Measurements from ENCODE around the gene JADE1.

Gene JADE1

GRCh38 chr4:128879283-128879682 is 69.8 kb downstream of the JADE1 start:
- no peak for DNase-seq

DNA sequence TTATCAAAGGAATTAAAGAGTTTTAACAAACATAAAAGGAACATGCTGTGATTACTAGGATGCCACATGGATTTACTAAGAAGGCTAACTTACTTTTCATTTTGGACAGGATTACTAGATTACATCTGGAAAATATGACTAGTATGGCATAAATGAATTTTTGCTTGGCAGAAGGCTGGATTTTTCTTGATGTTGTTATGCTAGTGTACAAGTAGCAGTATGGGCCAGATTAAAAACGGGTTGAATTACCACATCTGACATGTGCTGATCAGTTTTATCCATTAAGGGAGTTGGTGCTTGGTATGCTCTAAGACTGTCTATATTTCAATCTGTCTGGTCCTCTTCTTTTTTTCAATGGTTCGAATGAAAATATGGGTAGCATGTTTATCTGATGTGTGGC is 70.5 kb downstream of the JADE1 start:
- DNase-seq, result no peak

DNA sequence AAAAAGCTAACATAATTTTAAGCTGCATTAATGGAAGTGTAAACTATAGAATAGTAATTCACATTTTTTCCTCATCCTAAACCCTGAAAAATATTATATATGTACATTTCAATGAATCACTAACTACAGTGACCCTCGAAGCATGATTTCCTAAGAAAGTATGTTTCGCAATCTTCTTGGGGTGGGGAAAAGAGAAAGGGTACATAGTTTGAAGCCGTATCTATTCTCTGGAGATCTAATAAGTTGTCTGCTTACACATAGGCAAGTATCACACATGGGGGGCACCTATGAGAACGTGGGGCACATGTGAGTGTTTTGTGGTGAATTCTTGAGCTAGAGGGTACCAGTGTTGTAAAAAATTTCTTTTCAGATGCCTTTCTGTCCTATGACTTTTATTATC is 71.2 kb downstream of the JADE1 start:
- no peak for DNase-seq

GRCh38 chr4:128904821-128905220 is 95.3 kb downstream of the JADE1 start:
- DNase-seq, result no peak

DNA sequence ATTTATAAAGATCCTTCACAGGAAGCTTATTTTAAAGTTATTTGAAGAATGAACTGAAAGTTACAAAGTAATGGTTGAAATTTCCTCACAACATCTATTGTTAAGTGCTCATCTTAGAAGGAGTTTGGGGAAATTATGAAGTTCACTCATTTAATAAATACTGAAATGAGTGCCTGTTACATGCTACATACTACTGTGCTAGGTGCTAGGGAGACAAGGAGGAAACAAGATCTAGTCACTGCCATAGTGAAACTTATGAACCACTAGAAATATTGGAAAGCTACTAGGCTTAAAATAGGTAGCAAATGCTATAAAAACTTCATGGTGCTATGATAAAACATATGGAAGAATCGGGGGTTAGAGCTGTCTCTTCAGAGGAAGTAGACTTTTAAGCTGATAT is 97.1 kb downstream of the JADE1 start:
- no peak for DNase-seq

GRCh38 chr4:128907981-128908380 is 98.5 kb downstream of the JADE1 start:
- DNase-seq, result no peak

DNA sequence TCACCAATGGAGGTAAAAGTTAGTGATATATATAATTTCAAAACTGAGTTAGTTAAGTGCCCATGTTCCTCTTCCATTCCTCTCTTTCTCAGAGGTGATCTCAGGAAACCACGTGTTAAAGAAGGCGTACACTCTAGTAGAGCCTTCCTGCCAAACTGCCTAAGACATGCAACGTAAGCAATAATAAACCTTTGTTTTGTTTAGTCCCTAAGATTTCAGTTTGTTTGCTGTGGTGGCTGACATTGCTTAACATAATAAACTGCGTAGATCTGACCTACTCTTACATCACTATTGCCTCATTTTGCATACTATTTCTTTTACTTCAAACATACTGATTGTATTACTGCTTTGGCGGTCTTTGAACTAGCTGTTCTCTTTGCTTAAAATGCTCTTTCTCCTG is 99.2 kb downstream of the JADE1 start:
- DNase-seq, result no peak

DNA sequence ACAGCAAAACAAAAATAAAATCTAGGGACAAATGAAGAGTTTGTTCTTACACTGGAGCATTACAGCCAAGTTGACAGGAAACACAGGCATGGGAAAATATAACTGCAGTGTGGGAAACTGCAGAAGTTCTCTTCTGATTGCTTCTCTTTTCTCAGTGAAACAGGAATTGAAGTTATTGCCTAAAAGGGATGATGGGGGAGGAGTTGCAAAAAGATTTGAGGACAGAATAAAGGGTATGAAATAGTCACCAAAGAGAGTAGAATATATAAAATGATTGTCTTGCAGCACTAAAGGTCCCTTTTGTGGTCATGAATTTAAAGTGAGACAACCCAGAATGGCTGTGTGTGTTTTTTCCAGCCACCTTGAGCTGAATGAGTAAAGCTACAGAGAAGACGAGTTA is 103.7 kb downstream of the JADE1 start:
- no peak for DNase-seq

DNA sequence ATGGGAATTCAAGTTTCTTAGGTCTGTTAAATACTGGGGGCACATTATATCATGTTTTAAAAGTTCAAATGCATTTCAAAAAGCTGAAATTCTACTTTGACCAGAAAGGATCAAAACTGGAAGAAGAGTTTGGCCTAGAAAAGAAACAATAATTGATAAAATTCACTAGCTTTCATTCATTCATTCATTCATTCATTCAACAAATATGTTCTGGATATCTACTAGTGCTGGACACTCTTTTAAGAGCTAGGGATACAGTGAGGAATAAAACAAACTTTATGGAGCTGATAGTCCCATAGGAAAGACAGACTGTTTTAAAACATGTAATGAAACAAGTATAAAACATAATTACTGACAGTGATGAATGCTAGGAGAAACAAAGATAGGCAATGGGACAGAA is 106.0 kb downstream of the JADE1 start:
- DNase-seq, result no peak

DNA sequence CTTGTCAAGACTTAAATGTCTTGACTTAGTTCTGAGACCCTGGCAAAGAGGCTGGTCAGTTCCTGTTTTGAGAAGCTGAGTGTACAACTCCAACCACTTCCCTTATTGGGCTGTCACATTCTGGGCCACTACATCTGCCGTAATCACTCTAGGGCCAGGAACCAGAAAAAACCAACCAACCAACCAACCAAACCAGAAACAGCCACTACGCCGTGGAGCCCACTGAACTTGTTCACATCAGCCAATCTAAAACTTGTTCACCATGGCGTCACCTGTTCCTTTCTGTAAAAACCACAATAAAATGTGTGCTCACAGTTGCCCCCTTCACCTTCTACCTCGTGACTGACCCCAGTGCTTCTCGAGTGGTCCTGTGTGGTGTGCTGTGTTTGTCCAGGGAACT is 107.3 kb downstream of the JADE1 start:
- DNase-seq, result no peak

DNA sequence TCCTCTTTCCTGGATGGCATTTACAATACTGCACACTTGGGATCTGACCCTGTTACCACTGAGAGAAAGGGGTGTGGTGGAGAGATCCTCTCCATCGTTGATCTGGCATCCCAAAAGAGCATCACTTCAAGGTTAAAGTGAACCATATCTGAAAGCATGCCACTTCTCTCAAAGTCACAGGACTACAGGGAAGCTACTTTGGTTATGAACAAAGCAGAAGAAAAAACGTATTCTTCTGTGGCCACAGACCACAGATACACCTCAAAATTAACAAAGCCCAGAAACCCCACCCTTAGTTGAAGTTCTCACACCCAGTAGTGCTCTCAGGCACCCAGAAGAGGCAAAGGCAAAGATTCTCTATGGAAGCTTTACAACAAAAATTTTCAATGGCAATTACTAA is 108.3 kb downstream of the JADE1 start:
- DNase-seq, result peak in 2 of 5 experiments; percentile 4 to 62

DNA sequence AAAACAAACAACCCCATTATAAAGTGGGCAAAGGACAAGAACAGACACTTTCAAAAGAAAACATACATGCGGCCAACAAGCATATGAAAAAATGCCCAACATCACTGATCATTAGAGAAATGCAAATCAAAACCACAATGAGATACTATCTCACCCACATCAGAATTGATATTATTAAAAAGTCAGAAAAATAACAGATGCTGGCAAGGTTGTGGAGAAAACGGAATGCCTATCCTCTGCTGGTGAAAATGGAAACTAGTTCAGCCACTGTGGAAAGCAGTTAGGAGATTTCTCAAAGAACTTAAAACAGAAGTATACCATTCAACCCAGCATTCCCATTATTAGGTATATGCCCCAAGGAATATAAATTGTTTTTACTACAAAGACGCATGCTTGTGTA is 112.5 kb downstream of the JADE1 start:
- DNase-seq, result no peak

Measured in T-helper 2 cell (primary cell).